Measurements from ENCODE around the gene TOM1.

The TOM1 gene

DNA sequence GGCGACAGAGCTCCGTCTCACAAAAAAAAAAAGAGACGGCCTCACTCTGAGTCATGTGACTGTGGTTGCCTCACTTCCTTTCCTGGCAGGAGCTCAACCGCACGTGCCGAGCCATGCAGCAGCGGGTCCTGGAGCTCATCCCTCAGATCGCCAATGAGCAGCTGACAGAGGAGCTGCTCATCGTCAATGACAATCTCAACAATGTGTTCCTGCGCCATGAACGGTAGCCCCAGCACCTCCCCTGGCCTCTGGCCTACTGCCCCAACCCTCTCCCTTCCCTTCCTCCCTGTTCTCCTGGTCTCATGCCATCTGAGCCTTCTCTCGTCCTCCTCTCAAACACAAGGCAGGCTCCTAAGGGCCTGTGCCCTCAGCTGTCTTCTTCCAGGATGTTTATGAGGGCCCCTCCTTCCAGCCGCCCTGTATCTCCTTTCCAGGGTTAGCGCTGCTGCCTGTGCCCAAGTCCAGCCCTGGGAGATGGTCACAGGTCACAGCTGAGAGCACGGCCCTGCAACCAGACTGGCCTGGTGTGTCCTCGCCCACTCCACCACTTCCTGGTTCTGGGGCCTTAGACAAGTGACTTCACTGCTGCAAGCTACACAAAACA is 30.7 kb downstream of the TOM1 start:
- peaks cover 4% of the 10 kb centered on the region in 2 experiments for H3K4me1 ChIP-seq (ENCODE audit: control insufficient read depth in 1 of 2, insufficient read depth in 2 of 2, low read length in 2 of 2)
- H2AK5ac ChIP-seq (ENCODE audit: low read length), result no peak overlapping the region
- H3K79me2 ChIP-seq (ENCODE audit: control insufficient read depth, insufficient read depth, low read length, poor library complexity), result no peaks in the 10 kb centered on the region
- H3K4ac ChIP-seq (ENCODE audit: low read depth, low read length), result no peak overlapping the region
- no peaks in the 10 kb centered on the region for H3K79me1 ChIP-seq (ENCODE audit: low read length)
- no peak overlapping the region for H4K8ac ChIP-seq (ENCODE audit: low read depth, low read length)
- no peak overlapping the region for H3K23ac ChIP-seq (ENCODE audit: low read length)
- H2BK5ac ChIP-seq (ENCODE audit: low read depth, low read length, poor library complexity), result no peak overlapping the region
- no peak overlapping the region for H2BK12ac ChIP-seq (ENCODE audit: low read length)
- H3K4me2 ChIP-seq (ENCODE audit: low read length), result no peak overlapping the region
- DNase-seq, result peak; percentile 52 to 60
- no peak overlapping the region for H3K18ac ChIP-seq (ENCODE audit: low read length)
- peak overlapping the region; percentile 12 for H3K14ac ChIP-seq (ENCODE audit: low read length)
- no peak overlapping the region for H3K4me3 ChIP-seq (ENCODE audit: low read depth, low read length)
- H3K9ac ChIP-seq (ENCODE audit: low read length), result no peak overlapping the region
- H4K12ac ChIP-seq (ENCODE audit: low read depth, low read length), result no peak overlapping the region
- H4K91ac ChIP-seq (ENCODE audit: low read depth, low read length), result no peak overlapping the region
- no peak overlapping the region for H2AFZ ChIP-seq (ENCODE audit: insufficient read depth, low read length, poor library complexity)
- no CpG with 5 or more reads among the region's 16 CpGs for WGBS (ENCODE audit: extremely low coverage, insufficient coverage, insufficient read length)
- H2BK120ac ChIP-seq (ENCODE audit: insufficient read depth, low read length, poor library complexity), result no peak overlapping the region
- H3K27me3 ChIP-seq (ENCODE audit: insufficient read depth, low read length), result no peaks in the 10 kb centered on the region
- peak overlapping the region; percentile 40 for H3K27ac ChIP-seq (ENCODE audit: low read depth, low read length)
- peaks cover 56 to 68% of the 10 kb centered on the region in 2 experiments for H3K36me3 ChIP-seq (ENCODE audit: control insufficient read depth in 1 of 2, insufficient read depth in 2 of 2, low read length in 2 of 2)
- no peaks in the 10 kb centered on the region for H3K9me3 ChIP-seq (ENCODE audit: insufficient read depth, low read depth, low read length)

DNA sequence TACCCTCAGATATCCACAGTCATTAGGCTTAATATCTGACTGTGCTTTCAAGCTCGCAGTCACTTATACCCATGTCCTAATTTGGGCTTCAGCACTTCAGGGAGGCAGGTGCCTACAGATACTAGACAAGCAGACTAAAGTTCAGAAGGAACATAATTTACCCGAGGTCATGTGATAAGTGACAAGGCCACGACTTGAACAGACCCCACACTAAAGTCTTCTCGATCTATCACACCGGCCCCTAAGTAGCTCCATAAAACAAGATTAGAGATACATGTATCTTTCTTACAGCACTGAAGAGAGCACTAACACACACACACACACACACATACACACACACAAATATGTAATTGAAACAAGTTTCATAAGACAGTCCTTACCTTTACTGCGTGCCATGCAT is 32.6 kb downstream of the TOM1 start:
- Histone ChIP-seq H2BK12ac (ENCODE audit: low read length) (no peak overlapping the region), H2AFZ (ENCODE audit: insufficient read depth, low read length, poor library complexity) (no peak overlapping the region), H3K4me2 (ENCODE audit: low read length) (no peak overlapping the region), H3K18ac (ENCODE audit: low read length) (no peak overlapping the region), H3K79me2 (ENCODE audit: control insufficient read depth, insufficient read depth, low read length, poor library complexity) (no peaks in the 10 kb centered on the region), H3K4me3 (ENCODE audit: low read depth, low read length) (no peak overlapping the region), H2AK5ac (ENCODE audit: low read length) (no peak overlapping the region), H2BK5ac (ENCODE audit: low read depth, low read length, poor library complexity) (no peak overlapping the region), H3K9ac (ENCODE audit: low read length) (no peak overlapping the region), H3K23ac (ENCODE audit: low read length) (no peak overlapping the region), H4K8ac (ENCODE audit: low read depth, low read length) (no peak overlapping the region), H4K91ac (ENCODE audit: low read depth, low read length) (no peak overlapping the region), H3K9me3 (ENCODE audit: insufficient read depth, low read depth, low read length) (no peaks in the 10 kb centered on the region), H3K27ac (ENCODE audit: low read depth, low read length) (no peak overlapping the region), H3K79me1 (ENCODE audit: low read length) (no peaks in the 10 kb centered on the region), H3K4ac (ENCODE audit: low read depth, low read length) (no peak overlapping the region), H3K14ac (ENCODE audit: low read length) (no peak overlapping the region), H3K4me1 (ENCODE audit: control insufficient read depth in 1 of 2, insufficient read depth in 2 of 2, low read length in 2 of 2) (peaks cover 7 to 10% of the 10 kb centered on the region in 2 experiments), H3K36me3 (ENCODE audit: control insufficient read depth in 1 of 2, insufficient read depth in 2 of 2, low read length in 2 of 2) (peaks cover 67 to 73% of the 10 kb centered on the region in 2 experiments), H2BK120ac (ENCODE audit: insufficient read depth, low read length, poor library complexity) (no peak overlapping the region), H4K12ac (ENCODE audit: low read depth, low read length) (no peak overlapping the region), H3K27me3 (ENCODE audit: insufficient read depth, low read length) (no peaks in the 10 kb centered on the region)
- WGBS (ENCODE audit: extremely low coverage, insufficient coverage, insufficient read length), result no CpG with 5 or more reads among the region's 6 CpGs
- peak in 1 of 2 donors; percentile 38 for DNase-seq

- H3K4me3 ChIP-seq (ENCODE audit: low read depth, low read length), result no peak overlapping the region
- no peak overlapping the region for H3K4me2 ChIP-seq (ENCODE audit: low read length)
- no peak overlapping the region for H3K9ac ChIP-seq (ENCODE audit: low read length)
- H3K79me1 ChIP-seq (ENCODE audit: low read length), result no peaks in the 10 kb centered on the region
- peaks cover 7 to 10% of the 10 kb centered on the region in 2 experiments for H3K4me1 ChIP-seq (ENCODE audit: control insufficient read depth in 1 of 2, insufficient read depth in 2 of 2, low read length in 2 of 2)
- H3K27ac ChIP-seq (ENCODE audit: low read depth, low read length), result no peak overlapping the region
- no peak overlapping the region for H4K91ac ChIP-seq (ENCODE audit: low read depth, low read length)
- H3K23ac ChIP-seq (ENCODE audit: low read length), result no peak overlapping the region
- no peak overlapping the region for H4K8ac ChIP-seq (ENCODE audit: low read depth, low read length)
- DNase-seq, result no peak
- no peak overlapping the region for H2BK120ac ChIP-seq (ENCODE audit: insufficient read depth, low read length, poor library complexity)
- WGBS (ENCODE audit: extremely low coverage, insufficient coverage, insufficient read length), result no CpG with 5 or more reads among the region's 7 CpGs
- H3K14ac ChIP-seq (ENCODE audit: low read length), result no peak overlapping the region
- H2AK5ac ChIP-seq (ENCODE audit: low read length), result no peak overlapping the region
- H2AFZ ChIP-seq (ENCODE audit: insufficient read depth, low read length, poor library complexity), result no peak overlapping the region
- H3K9me3 ChIP-seq (ENCODE audit: insufficient read depth, low read depth, low read length), result no peaks in the 10 kb centered on the region
- H3K18ac ChIP-seq (ENCODE audit: low read length), result no peak overlapping the region
- no peak overlapping the region for H2BK5ac ChIP-seq (ENCODE audit: low read depth, low read length, poor library complexity)
- no peak overlapping the region for H3K4ac ChIP-seq (ENCODE audit: low read depth, low read length)
- H4K12ac ChIP-seq (ENCODE audit: low read depth, low read length), result no peak overlapping the region
- H2BK12ac ChIP-seq (ENCODE audit: low read length), result no peak overlapping the region
- H3K27me3 ChIP-seq (ENCODE audit: insufficient read depth, low read length), result no peaks in the 10 kb centered on the region
- no peaks in the 10 kb centered on the region for H3K79me2 ChIP-seq (ENCODE audit: control insufficient read depth, insufficient read depth, low read length, poor library complexity)
- peaks cover 66 to 73% of the 10 kb centered on the region in 2 experiments for H3K36me3 ChIP-seq (ENCODE audit: control insufficient read depth in 1 of 2, insufficient read depth in 2 of 2, low read length in 2 of 2)
Observed at GRCh38 chr22:35333220-35333619, 33.5 kb downstream of the TOM1 start.

DNA sequence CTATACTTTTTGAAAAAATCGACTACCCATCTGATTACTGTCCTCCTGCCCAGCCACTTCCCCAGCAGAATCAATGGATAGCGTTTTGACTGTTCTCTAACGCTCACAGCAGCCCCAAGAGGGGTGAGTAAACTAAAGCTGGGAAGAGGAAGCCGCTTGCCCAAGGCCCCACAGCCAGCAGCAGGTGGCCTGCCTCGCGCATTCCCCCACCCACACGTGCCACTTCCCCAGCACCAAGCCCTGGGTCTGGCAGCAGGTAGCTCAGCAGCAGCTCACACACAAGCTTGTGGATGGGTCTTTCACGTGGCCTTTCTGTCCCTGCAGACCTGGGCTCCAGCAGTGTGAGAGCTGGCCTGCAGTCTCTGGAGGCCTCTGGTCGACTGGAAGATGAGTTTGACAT is 34.3 kb downstream of the TOM1 start:
- no peak overlapping the region for H3K4me3 ChIP-seq (ENCODE audit: low read depth, low read length)
- H2BK120ac ChIP-seq (ENCODE audit: insufficient read depth, low read length, poor library complexity), result no peak overlapping the region
- no peak overlapping the region for H3K18ac ChIP-seq (ENCODE audit: low read length)
- H2BK5ac ChIP-seq (ENCODE audit: low read depth, low read length, poor library complexity), result no peak overlapping the region
- no CpG with 5 or more reads among the region's 9 CpGs for WGBS (ENCODE audit: extremely low coverage, insufficient coverage, insufficient read length)
- H4K91ac ChIP-seq (ENCODE audit: low read depth, low read length), result no peak overlapping the region
- H2AK5ac ChIP-seq (ENCODE audit: low read length), result no peak overlapping the region
- H3K23ac ChIP-seq (ENCODE audit: low read length), result no peak overlapping the region
- no peak overlapping the region for H3K9ac ChIP-seq (ENCODE audit: low read length)
- H4K8ac ChIP-seq (ENCODE audit: low read depth, low read length), result no peak overlapping the region
- H3K9me3 ChIP-seq (ENCODE audit: insufficient read depth, low read depth, low read length), result no peaks in the 10 kb centered on the region
- H4K12ac ChIP-seq (ENCODE audit: low read depth, low read length), result no peak overlapping the region
- no peak overlapping the region for H3K27ac ChIP-seq (ENCODE audit: low read depth, low read length)
- H3K14ac ChIP-seq (ENCODE audit: low read length), result no peak overlapping the region
- H3K79me1 ChIP-seq (ENCODE audit: low read length), result no peaks in the 10 kb centered on the region
- H3K36me3 ChIP-seq (ENCODE audit: control insufficient read depth in 1 of 2, insufficient read depth in 2 of 2, low read length in 2 of 2), result peaks cover 68 to 74% of the 10 kb centered on the region in 2 experiments
- no peak overlapping the region for H3K4me2 ChIP-seq (ENCODE audit: low read length)
- H2AFZ ChIP-seq (ENCODE audit: insufficient read depth, low read length, poor library complexity), result no peak overlapping the region
- no peak overlapping the region for H2BK12ac ChIP-seq (ENCODE audit: low read length)
- no peaks in the 10 kb centered on the region for H3K79me2 ChIP-seq (ENCODE audit: control insufficient read depth, insufficient read depth, low read length, poor library complexity)
- H3K4me1 ChIP-seq (ENCODE audit: control insufficient read depth in 1 of 2, insufficient read depth in 2 of 2, low read length in 2 of 2), result peaks cover 7 to 10% of the 10 kb centered on the region in 2 experiments
- no peaks in the 10 kb centered on the region for H3K27me3 ChIP-seq (ENCODE audit: insufficient read depth, low read length)
- H3K4ac ChIP-seq (ENCODE audit: low read depth, low read length), result no peak overlapping the region
- DNase-seq, result no peak
